GM21825 (cell line): ENCODE measurements around the gene ATP5MC2.
"Not testable (repeated sequence)": the region's sequence is repeated elsewhere in the genome, so short reads cannot be mapped to it uniquely, and the experiment has no call there.

Experiments used
- ATAC-seq: cut with Tn5 transposase; IDR thresholded peaks from one replicate; pipeline ENCODE4 v1.9.1; 2021; ENCODE audit warnings: mild to moderate bottlenecking, moderate library complexity; ENCODE audit not compliant: unreplicated experiment

Gene ATP5MC2

GRCh38 chr12:53675701-53676607 is at the start of gene ATP5MC2:
Gene ATP5MC2, minus strand, starts transcription at chr12:53676083. Its CDS starts 3,469 bp downstream, at chr12:53672614.
- peak; percentile 95 for ATAC-seq

- ATAC-seq: no peak
Observed at GRCh38 chr12:53722450-53723041, 46.7 kb upstream of the ATP5MC2 start.

- ATAC-seq: no peak
Observed at GRCh38 chr12:53720946-53721345, 45.1 kb upstream of the ATP5MC2 start.

GRCh38 chr12:53719649-53720048 is 43.8 kb upstream of the ATP5MC2 start:
- ATAC-seq: no peak

GRCh38 chr12:53718567-53718966 is 42.7 kb upstream of the ATP5MC2 start:
- not testable (repeated sequence) for ATAC-seq

GRCh38 chr12:53717319-53717718 is 41.4 kb upstream of the ATP5MC2 start:
- ATAC-seq: no peak

GRCh38 chr12:53714004-53714403 is 38.1 kb upstream of the ATP5MC2 start:
- no peak for ATAC-seq

- no peak for ATAC-seq
Observed at GRCh38 chr12:53713516-53713915, 37.6 kb upstream of the ATP5MC2 start.

GRCh38 chr12:53712059-53712643 is 36.3 kb upstream of the ATP5MC2 start:
- ATAC-seq: no peak

- ATAC-seq: no peak
Observed at GRCh38 chr12:53710091-53710490, 34.2 kb upstream of the ATP5MC2 start.

GRCh38 chr12:53709671-53710070 is 33.8 kb upstream of the ATP5MC2 start:
- no peak for ATAC-seq

GRCh38 chr12:53706080-53706479 is 30.2 kb upstream of the ATP5MC2 start:
- ATAC-seq: no peak

GRCh38 chr12:53703756-53704155 is 27.9 kb upstream of the ATP5MC2 start:
- ATAC-seq: no peak

- no peak for ATAC-seq
Observed at GRCh38 chr12:53701518-53702264, 25.8 kb upstream of the ATP5MC2 start.

- no peak for ATAC-seq
Observed at GRCh38 chr12:53700567-53700966, 24.7 kb upstream of the ATP5MC2 start.

GRCh38 chr12:53699678-53700025 is 23.8 kb upstream of the ATP5MC2 start:
- no peak for ATAC-seq

GRCh38 chr12:53698948-53699677 is 23.2 kb upstream of the ATP5MC2 start:
- no peak for ATAC-seq

GRCh38 chr12:53696655-53697331 is 20.9 kb upstream of the ATP5MC2 start:
- no peak for ATAC-seq

GRCh38 chr12:53696285-53696654 is 20.4 kb upstream of the ATP5MC2 start:
- no peak for ATAC-seq
